Cardiac muscle cell (in vitro differentiated cells and primary cell): ENCODE data around the gene MACIR. TPM values are rescaled to one million over a fixed set of nuclear protein-coding genes. Genes with fewer than 3 reads are reported as not detected.
A peak's percentile ranks its signal among the peaks of the same experiment; 100 is the strongest.

ENCODE experiments used
- DNase-seq, 2 donors: peaks; one replicate each; pipeline versions ENCODE4 v3.0.0 to v3.0.0-alpha.2; 2010 to 2017; ENCODE audit warnings: low read depth in 1 of 2, low spot score in 1 of 2
- H3K27ac ChIP-seq: fragments of 200-600 bp; sonication (generic); 2 replicates; pipeline ENCODE4 v1.5.1; 2016
- H3K27me3 ChIP-seq: fragments of 200-600 bp; sonication (generic); 2 replicates; pipeline ENCODE4 v1.6.0; 2016; ENCODE audit warnings: control low read depth
- H3K36me3 ChIP-seq: fragments of 200-600 bp; sonication (generic); 2 replicates; pipeline ENCODE4 v1.5.1; 2016; ENCODE audit warnings: control low read depth
- H3K4me1 ChIP-seq: fragments of 200-600 bp; sonication (generic); 2 replicates; pipeline ENCODE4 v1.8.1; 2017; ENCODE audit warnings: low read depth, mild to moderate bottlenecking, mixed run types
- H3K4me3 ChIP-seq: fragments of 200-600 bp; sonication (generic); 2 replicates; pipeline ENCODE4 v1.5.1; 2016; ENCODE audit warnings: mild to moderate bottlenecking
- H3K9me3 ChIP-seq: fragments of 200-600 bp; sonication (generic); 2 replicates; pipeline ENCODE4 v1.5.1; 2017; ENCODE audit warnings: low read depth, mild to moderate bottlenecking, control low read depth
- polyA plus RNA-seq: library from polyadenylated mRNA; unstranded; fragments of >200 nt; fragmentation: Nextera tagmentation; extraction: Ambion mirVana; gene quantifications from 2 replicates; pipeline ENCODE4 v1.2.1, GENCODE V29; 2016
- total RNA-seq: library from RNA; depleted of rRNA; stranded (reverse); fragments of >200 nt; gene quantifications from 2 replicates; pipeline ENCODE4 v1.2.3, GENCODE V29; 2016
- TF ChIP-seq, protein P1 (sequence below): IDR thresholded peaks from 2 replicates; pipeline ENCODE4 v1.5.1; 2012; ENCODE audit warnings: low read depth, mild to moderate bottlenecking, low read length

Gene MACIR
- total and polyA plus RNA-seq, 2 experiments from 2014 or later, result 9.6 to 11.6 TPM

DNA sequence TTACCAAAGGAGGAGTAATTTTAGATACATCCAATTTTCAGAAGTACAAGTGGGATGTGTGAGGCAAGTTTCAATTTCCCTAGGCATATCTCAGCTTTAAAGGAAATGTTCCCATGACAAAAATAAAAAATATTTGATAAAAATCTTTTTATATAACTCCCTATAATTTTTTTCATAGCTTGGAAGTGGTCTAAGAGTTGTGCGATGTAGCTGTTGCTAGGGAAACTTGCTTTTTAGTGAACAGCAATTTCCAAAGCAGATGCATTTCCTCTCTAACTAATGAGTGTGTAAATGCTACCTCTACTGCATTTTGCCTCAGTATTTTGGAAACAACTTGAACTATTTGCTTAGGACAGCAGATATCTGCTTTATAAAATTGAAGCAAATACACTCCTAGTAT lies 39.6 kb downstream of the MACIR start:
- Histone ChIP-seq H3K4me1 (no peaks in the 10 kb centered on the region), H3K27ac (no peak overlapping the region), H3K27me3 (no peaks in the 10 kb centered on the region), H3K4me3 (no peak overlapping the region), H3K9me3 (no peaks in the 10 kb centered on the region), H3K36me3 (no peaks in the 10 kb centered on the region)
- DNase-seq, result no peak
- TF ChIP-seq, protein P1, sequence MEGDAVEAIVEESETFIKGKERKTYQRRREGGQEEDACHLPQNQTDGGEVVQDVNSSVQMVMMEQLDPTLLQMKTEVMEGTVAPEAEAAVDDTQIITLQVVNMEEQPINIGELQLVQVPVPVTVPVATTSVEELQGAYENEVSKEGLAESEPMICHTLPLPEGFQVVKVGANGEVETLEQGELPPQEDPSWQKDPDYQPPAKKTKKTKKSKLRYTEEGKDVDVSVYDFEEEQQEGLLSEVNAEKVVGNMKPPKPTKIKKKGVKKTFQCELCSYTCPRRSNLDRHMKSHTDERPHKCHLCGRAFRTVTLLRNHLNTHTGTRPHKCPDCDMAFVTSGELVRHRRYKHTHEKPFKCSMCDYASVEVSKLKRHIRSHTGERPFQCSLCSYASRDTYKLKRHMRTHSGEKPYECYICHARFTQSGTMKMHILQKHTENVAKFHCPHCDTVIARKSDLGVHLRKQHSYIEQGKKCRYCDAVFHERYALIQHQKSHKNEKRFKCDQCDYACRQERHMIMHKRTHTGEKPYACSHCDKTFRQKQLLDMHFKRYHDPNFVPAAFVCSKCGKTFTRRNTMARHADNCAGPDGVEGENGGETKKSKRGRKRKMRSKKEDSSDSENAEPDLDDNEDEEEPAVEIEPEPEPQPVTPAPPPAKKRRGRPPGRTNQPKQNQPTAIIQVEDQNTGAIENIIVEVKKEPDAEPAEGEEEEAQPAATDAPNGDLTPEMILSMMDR, result no peak

DNA sequence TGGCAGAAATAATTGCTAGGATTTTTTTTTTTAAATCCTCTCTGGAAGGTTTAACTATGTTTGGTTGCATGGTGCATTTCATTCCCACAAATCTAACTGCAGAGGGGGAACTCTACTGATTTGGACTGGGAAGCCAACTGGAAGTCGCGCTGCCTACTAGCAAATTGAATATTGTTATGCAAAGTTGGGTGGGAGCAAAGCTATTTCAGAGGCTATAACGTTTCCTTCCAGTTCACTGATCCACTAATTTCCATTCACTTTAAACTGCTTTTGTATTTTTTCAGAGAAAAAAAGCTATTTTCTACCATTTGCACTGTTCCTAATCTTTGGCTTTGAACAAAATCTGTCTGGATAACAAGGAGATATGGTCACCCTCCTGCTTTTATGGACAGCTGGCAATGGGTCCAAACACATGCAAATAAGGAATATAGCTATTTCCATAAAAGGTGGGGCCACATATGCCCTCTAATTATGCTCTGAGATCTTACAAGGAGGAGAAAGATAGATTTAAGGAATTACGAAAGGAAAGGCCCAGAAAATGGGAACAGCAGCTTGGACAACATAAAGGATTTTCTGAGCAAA lies 40.1 kb downstream of the MACIR start:
- Histone ChIP-seq H3K4me1 (no peaks in the 10 kb centered on the region), H3K27ac (no peak overlapping the region), H3K4me3 (no peak overlapping the region), H3K9me3 (no peaks in the 10 kb centered on the region), H3K36me3 (no peaks in the 10 kb centered on the region), H3K27me3 (no peaks in the 10 kb centered on the region)
- no peak for DNase-seq
- TF ChIP-seq, protein P1, result no peak

DNA sequence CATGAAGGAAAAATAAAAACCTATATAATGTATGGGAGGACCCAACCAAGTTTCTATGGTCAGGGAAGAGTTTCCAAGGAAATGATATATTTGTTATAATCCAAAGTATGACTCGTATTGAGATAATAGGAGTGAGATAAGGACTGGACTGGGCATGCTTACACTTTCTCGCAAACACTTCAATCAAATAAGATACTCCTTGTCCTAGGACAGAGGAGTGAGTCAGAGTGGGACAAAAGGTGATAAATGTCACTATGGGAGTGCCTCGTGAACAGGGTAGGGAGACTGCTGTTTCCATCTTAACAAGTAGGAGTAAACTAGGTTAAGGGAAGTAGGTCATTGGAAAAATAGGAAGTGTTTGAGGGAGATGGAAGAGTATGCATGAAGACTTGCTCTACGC lies 47.2 kb downstream of the MACIR start:
- H3K27me3 ChIP-seq, result no peaks in the 10 kb centered on the region
- TF ChIP-seq, protein P1, result no peak

DNA sequence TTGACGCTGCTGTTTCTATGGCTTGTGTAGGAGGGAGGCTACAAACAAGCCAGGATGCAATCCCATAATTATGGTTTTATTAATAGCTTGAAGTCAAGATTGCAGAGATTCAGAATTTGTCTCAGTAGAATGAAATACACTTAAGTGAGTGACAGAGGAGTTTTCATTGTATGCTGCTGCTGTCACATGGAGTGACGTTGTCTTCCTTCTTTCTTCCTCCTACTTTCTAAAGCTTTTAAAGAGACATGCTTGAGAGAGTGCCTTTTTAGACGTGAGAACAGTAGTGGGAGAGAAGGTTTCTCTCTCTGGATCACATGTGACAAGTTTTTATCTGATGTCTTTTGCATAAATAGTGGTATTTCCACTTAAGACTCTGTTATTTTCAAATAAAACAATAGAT lies 48.9 kb downstream of the MACIR start:
- H3K27me3 ChIP-seq, result no peaks in the 10 kb centered on the region
- TF ChIP-seq, protein P1, result no peak
- no peaks in the 10 kb centered on the region for H3K36me3 ChIP-seq
- no peaks in the 10 kb centered on the region for H3K9me3 ChIP-seq
- DNase-seq, result no peak
- H3K4me3 ChIP-seq, result no peak overlapping the region
- no peak overlapping the region for H3K27ac ChIP-seq
- no peaks in the 10 kb centered on the region for H3K4me1 ChIP-seq

More for the DNA sequence above, 47.2 kb downstream of the MACIR start:
- Histone ChIP-seq H3K9me3 (no peaks in the 10 kb centered on the region), H3K4me1 (no peaks in the 10 kb centered on the region), H3K4me3 (no peak overlapping the region), H3K36me3 (no peaks in the 10 kb centered on the region), H3K27ac (no peak overlapping the region)
- peak in 1 of 2 donors; percentile 3 for DNase-seq

DNA sequence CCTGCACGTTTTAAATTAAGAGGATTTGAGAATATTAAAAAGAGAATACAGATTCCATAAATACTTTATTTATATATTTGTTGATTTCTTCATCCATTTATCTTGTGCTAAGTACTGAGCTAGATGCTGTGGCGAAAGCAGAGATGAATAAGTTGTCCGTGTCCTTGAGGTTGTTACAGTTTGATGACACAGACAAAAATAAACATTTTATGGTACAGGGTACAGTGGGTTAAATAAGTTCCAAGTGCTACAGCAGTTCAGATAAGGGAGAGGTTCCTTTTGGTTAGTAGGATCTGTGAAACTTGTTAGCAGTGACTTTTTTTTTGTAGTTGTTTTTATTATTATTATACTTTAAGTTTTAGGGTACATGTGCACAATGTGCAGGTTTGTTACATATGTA lies 50.2 kb downstream of the MACIR start:
- H3K4me1 ChIP-seq, result no peaks in the 10 kb centered on the region
- TF ChIP-seq, protein P1, result no peak
- H3K27ac ChIP-seq, result no peak overlapping the region
- H3K9me3 ChIP-seq, result no peaks in the 10 kb centered on the region
- H3K4me3 ChIP-seq, result no peak overlapping the region
- H3K27me3 ChIP-seq, result no peaks in the 10 kb centered on the region
- no peaks in the 10 kb centered on the region for H3K36me3 ChIP-seq
- no peak for DNase-seq
